CD14-positive monocyte (primary cell): ENCODE results near the gene OR5D13. TPM values are rescaled to one million over a fixed set of nuclear protein-coding genes. Genes with fewer than 3 reads are reported as not detected.

Source experiments
- DNase-seq, 3 donors: peaks; one replicate each; pipeline ENCODE4 v3.0.0-alpha.2; 2011 to 2022
- H2AFZ ChIP-seq: 2 replicates; pipeline ENCODE4 v1.6.0; 2012; ENCODE audit warnings: mild to moderate bottlenecking, low read depth, low read length, inconsistent platforms; ENCODE audit not compliant: insufficient read depth, poor library complexity, severe bottlenecking
- H3K27ac ChIP-seq, 2 donors: 1 replicate in 1 of 2; 2 replicates in 1 of 2; pipeline ENCODE4 v1.5.1; 2012 to 2013; ENCODE audit warnings: low read length in 2 of 2, control low read depth in 1 of 2, inconsistent platforms in 1 of 2, low read depth in 1 of 2, mild to moderate bottlenecking in 1 of 2
- H3K27me3 ChIP-seq, 2 donors: one replicate each; pipeline versions ENCODE4 v1.6.0 to v1.6.1; 2011 to 2013; ENCODE audit warnings: low read length in 2 of 2; ENCODE audit not compliant: control insufficient read depth in 2 of 2, insufficient read depth in 2 of 2
- H3K36me3 ChIP-seq, 2 donors: replicated peaks in 1 of 2; 1 replicate in 1 of 2; 2 replicates in 1 of 2; pipeline versions ENCODE4 v1.5.1 to v1.6.1; 2012 to 2013; ENCODE audit warnings: low read length in 2 of 2, control low read depth in 1 of 2, inconsistent platforms in 1 of 2, mild to moderate bottlenecking in 1 of 2; ENCODE audit not compliant: insufficient read depth in 2 of 2, control insufficient read depth in 1 of 2
- H3K4me1 ChIP-seq, 2 donors: 1 replicate in 1 of 2; 2 replicates in 1 of 2; pipeline versions ENCODE4 v1.5.1 to v1.6.1; 2012 to 2013; ENCODE audit warnings: low read length in 2 of 2, control low read depth in 1 of 2, inconsistent platforms in 1 of 2, mild to moderate bottlenecking in 1 of 2, moderate library complexity in 1 of 2; ENCODE audit not compliant: insufficient read depth in 2 of 2, control insufficient read depth in 1 of 2
- H3K4me2 ChIP-seq: replicated peaks from 2 replicates; pipeline ENCODE3; 2012; ENCODE audit warnings: low read length, moderate library complexity, mild to moderate bottlenecking; ENCODE audit not compliant: poor library complexity, severe bottlenecking; ENCODE audit errors: extremely low read depth
- H3K4me3 ChIP-seq, 3 experiments: fragments of 200-600 bp in 1 of 3; sonication (generic) in 1 of 3; replicated peaks in 1 of 3; 1 replicate in 2 of 3; 2 replicates in 1 of 3; pipeline ENCODE4 v1.5.1; 2011 to 2013; ENCODE audit warnings: low read length in 3 of 3, mild to moderate bottlenecking in 3 of 3, control low read depth in 2 of 3, low read depth in 2 of 3, inconsistent platforms in 1 of 3, moderate library complexity in 1 of 3
- H3K79me2 ChIP-seq: 2 replicates; pipeline ENCODE4 v1.6.0; 2012; ENCODE audit warnings: mild to moderate bottlenecking, control low read depth, inconsistent platforms, low read length, moderate library complexity; ENCODE audit not compliant: insufficient read depth
- H3K9ac ChIP-seq: 2 replicates; pipeline ENCODE4 v1.6.0; 2017; ENCODE audit warnings: low read length, mild to moderate bottlenecking; ENCODE audit not compliant: insufficient read depth, poor library complexity, severe bottlenecking
- H3K9me3 ChIP-seq, 2 donors: replicated peaks in 1 of 2; 1 replicate in 1 of 2; 2 replicates in 1 of 2; pipeline versions ENCODE4 v1.5.1 to v1.6.1; 2012 to 2013; ENCODE audit warnings: low read length in 2 of 2, control low read depth in 1 of 2; ENCODE audit not compliant: control insufficient read depth in 1 of 2, insufficient read depth in 1 of 2
- H4K20me1 ChIP-seq: 2 replicates; pipeline ENCODE4 v1.6.0; 2012; ENCODE audit warnings: mild to moderate bottlenecking, low read length, control low read depth, moderate library complexity; ENCODE audit not compliant: insufficient read depth
- H3K27ac Mint-ChIP-seq, 7 donors: one replicate each; pipeline ENCODE4 v1.8.0; 2020; ENCODE audit warnings: mild to moderate bottlenecking in 7 of 7, mixed read lengths in 7 of 7, moderate library complexity in 6 of 7, inconsistent platforms in 2 of 7
- H3K27me3 Mint-ChIP-seq, 3 donors: one replicate each; pipeline ENCODE4 v1.8.0; 2021 to 2022; ENCODE audit warnings: low read depth in 3 of 3, mild to moderate bottlenecking in 3 of 3, mixed read lengths in 3 of 3, moderate library complexity in 3 of 3, inconsistent platforms in 1 of 3
- H3K36me3 Mint-ChIP-seq, 2 donors: one replicate each; pipeline ENCODE4 v1.8.0; 2020; ENCODE audit warnings: mixed read lengths in 2 of 2, inconsistent platforms in 1 of 2, mild to moderate bottlenecking in 1 of 2
- H3K4me1 Mint-ChIP-seq: one replicate; pipeline ENCODE4 v1.8.0; 2020; ENCODE audit warnings: mild to moderate bottlenecking, mixed read lengths
- H3K4me3 Mint-ChIP-seq, 2 donors: one replicate each; pipeline ENCODE4 v1.8.0; 2020; ENCODE audit warnings: mild to moderate bottlenecking in 2 of 2, mixed read lengths in 2 of 2, moderate library complexity in 1 of 2
- H3K9me3 Mint-ChIP-seq, 7 donors: one replicate each; pipeline ENCODE4 v1.8.0; 2020 to 2022; ENCODE audit warnings: mixed read lengths in 7 of 7, mild to moderate bottlenecking in 6 of 7, moderate library complexity in 6 of 7, inconsistent platforms in 2 of 7
- CTCF ChIP-seq: fragments of 200-600 bp; IDR thresholded peaks from one replicate; pipeline ENCODE4 v1.8.0; 2022; ENCODE audit warnings: antibody characterized with exemption, mild to moderate bottlenecking
- WGBS: methylation state at CpG from one replicate; pipeline ENCODE4 v1.1.5; 2013; ENCODE audit warnings: missing lambda C conversion rate; ENCODE audit not compliant: insufficient coverage; 5-methylcytosine and 5-hydroxymethylcytosine counted together
- intact Hi-C, 2 donors: fragments of 100-400 bp; cut with micrococcal nuclease; formaldehyde crosslinking; loops; one replicate each; pipeline versions ENCODE4 v1.15.0 to v1.15.1; 2023
- polyA minus RNA-seq: library from RNA; depleted of rRNA, polyadenylated mRNA; stranded (reverse); fragments of >200 nt; gene quantifications from 2 replicates; pipeline ENCODE4 v1.2.3, GENCODE V29; 2012
- polyA plus RNA-seq, 3 donors: library from polyadenylated mRNA; depleted of rRNA in 1 of 3; unstranded in 2 of 3; stranded (reverse) in 1 of 3; fragments of 300-500 nt in 2 of 3; fragments of >200 nt in 1 of 3; fragmentation: Illumina TruSeq in 2 of 3; gene quantifications; 1 replicate in 2 of 3; 2 replicates in 1 of 3; pipeline ENCODE4 v1.2.3, GENCODE V29; 2012 to 2021
- total RNA-seq, 12 experiments: library from RNA in 1 of 12; stranded (reverse) in 1 of 12; fragments of 120-200 nt in 1 of 12; gene quantifications; one replicate each; pipeline ENCODE4 v1.2.4 and lab custom pipeline; 2013 to 2026; ENCODE audit warnings: mixed read lengths in 6 of 12, inconsistent platforms in 1 of 12

OR5D13 gene
- total RNA-seq (2013): not detected
- not detected for polyA plus RNA-seq
- polyA minus RNA-seq: not detected in 2 replicates
- 0 reads per million in 11 experiments for total RNA-seq (lab: John Stamatoyannopoulos, UW)

DNA sequence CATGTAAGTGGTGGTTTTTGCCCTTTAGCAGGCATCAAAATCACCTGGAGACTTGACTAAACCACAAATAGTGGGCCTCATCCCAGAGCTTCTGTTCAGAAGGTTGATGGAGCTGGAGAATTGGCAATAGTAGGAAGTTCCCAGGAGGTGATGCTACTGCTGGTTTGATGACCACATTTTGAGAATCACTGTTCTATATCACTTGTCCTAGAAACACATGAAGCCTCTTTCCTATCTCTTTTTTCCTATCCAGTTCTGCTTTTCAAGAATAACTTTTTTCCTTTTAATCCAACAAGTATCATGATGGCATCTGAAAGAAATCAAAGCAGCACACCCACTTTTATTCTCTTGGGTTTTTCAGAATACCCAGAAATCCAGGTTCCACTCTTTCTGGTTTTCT is at the start of gene OR5D13:
Gene OR5D13 (plus strand): TSS at position 301 of the 400 bp plus-strand sequence. CDS start 0 bp downstream, at position 301.
- no peak for TF ChIP-seq CTCF
- H3K27ac ChIP-seq: no peak within 1 kb of the TSS
- H3K4me1 ChIP-seq: no peaks in the 10 kb centered on the region
- no peak within 1 kb of the TSS for H3K4me3 ChIP-seq
- H3K27me3 Mint-ChIP-seq: no peaks in the 10 kb centered on the region
- no peaks in the 10 kb centered on the region for H3K79me2 ChIP-seq
- H3K36me3 ChIP-seq: no peaks in the 10 kb centered on the region
- H3K4me2 ChIP-seq: no peak within 1 kb of the TSS
- DNase-seq: no peak
- no peak within 1 kb of the TSS for H2AFZ ChIP-seq
- no peaks in the 10 kb centered on the region for H3K4me1 Mint-ChIP-seq
- H3K9me3 Mint-ChIP-seq: peaks cover 0 to 12% (median 5%) of the 10 kb centered on the region in 7 donors
- no peak within 1 kb of the TSS for H3K4me3 Mint-ChIP-seq
- H3K9me3 ChIP-seq: peaks cover 6 to 9% of the 10 kb centered on the region in 2 donors
- no peak within 1 kb of the TSS for H3K9ac ChIP-seq
- H3K36me3 Mint-ChIP-seq: no peaks in the 10 kb centered on the region
- intact Hi-C loops: no loop called here
- H4K20me1 ChIP-seq: no peaks in the 10 kb centered on the region
- H3K27me3 ChIP-seq: no peaks in the 10 kb centered on the region
- no peak within 1 kb of the TSS for H3K27ac Mint-ChIP-seq

- H3K4me1 ChIP-seq: no peaks in the 10 kb centered on the region
- 29% methylated on average over 5 of the region's 5 CpGs for WGBS
- Mint-ChIP-seq H3K27me3 (no peaks in the 10 kb centered on the region), H3K4me3 (no peak overlapping the region), H3K9me3 (peaks cover 0 to 9% (median 2%) of the 10 kb centered on the region in 7 donors), H3K36me3 (no peaks in the 10 kb centered on the region), H3K27ac (no peak overlapping the region), H3K4me1 (no peaks in the 10 kb centered on the region)
- no peak overlapping the region for H3K27ac ChIP-seq
- no peaks in the 10 kb centered on the region for H3K36me3 ChIP-seq
- intact Hi-C loops: no loop called here
- H4K20me1 ChIP-seq: no peaks in the 10 kb centered on the region
- H3K4me2 ChIP-seq: no peak overlapping the region
- H3K9ac ChIP-seq: no peak overlapping the region
- TF ChIP-seq CTCF: no peak
- no peak overlapping the region for H3K4me3 ChIP-seq
- DNase-seq: no peak
- H3K27me3 ChIP-seq: no peaks in the 10 kb centered on the region
- H3K9me3 ChIP-seq: peaks cover 4 to 5% of the 10 kb centered on the region in 2 donors
- no peak overlapping the region for H2AFZ ChIP-seq
- H3K79me2 ChIP-seq: no peaks in the 10 kb centered on the region
Measured at GRCh38 chr11:55726715-55727324, 46.4 kb upstream of the OR5D13 start.
